Prostate gland (tissue), 2 donors: ENCODE measurements around the gene PPFIA1. TPM values are rescaled to one million over a fixed set of nuclear protein-coding genes. Genes with fewer than 3 reads are reported as not detected.
"Not testable (repeated sequence)": the region's sequence is repeated elsewhere in the genome, so short reads cannot be mapped to it uniquely, and the experiment has no call there.

Experiments used
- DNase-seq: peaks from one replicate; pipeline ENCODE4 v3.0.0-alpha.2; 2019; ENCODE audit warnings: low spot score
- H3K27ac ChIP-seq, 2 donors: fragments of 200-600 bp; sonication (generic); 2 replicates each; pipeline ENCODE4 v1.5.1; 2017 to 2019
- H3K27me3 ChIP-seq: fragments of 200-600 bp; sonication (generic); replicated peaks from 2 replicates; pipeline ENCODE4 v1.5.1; 2019; ENCODE audit not compliant: insufficient read depth
- H3K36me3 ChIP-seq, 2 donors: fragments of 200-600 bp; sonication (generic); 1 replicate in 1 of 2; 2 replicates in 1 of 2; pipeline versions ENCODE4 v1.5.1 to v1.8.1; 2017 to 2019
- H3K4me1 ChIP-seq: fragments of 200-600 bp; sonication (generic); replicated peaks from 2 replicates; pipeline ENCODE4 v1.5.1; 2019
- H3K4me3 ChIP-seq, 2 donors: fragments of 200-600 bp; sonication (generic); 2 replicates each; pipeline ENCODE4 v1.5.1; 2017 to 2019
- H3K9me3 ChIP-seq: fragments of 200-600 bp; sonication (generic); 2 replicates; pipeline ENCODE4 v1.5.1; 2017
- CTCF ChIP-seq, 4 experiments: fragments of 200-600 bp in 2 of 4; fragments of 450-650 bp in 2 of 4; sonication (generic) in 2 of 4; IDR thresholded peaks; 1 replicate in 3 of 4; 2 replicates in 1 of 4; pipeline ENCODE4 v1.5.1; 2016 to 2019; ENCODE audit warnings: antibody characterized with exemption in 4 of 4, mild to moderate bottlenecking in 2 of 4, moderate library complexity in 2 of 4
- POLR2A ChIP-seq: fragments of 450-650 bp; IDR thresholded peaks from one replicate; pipeline ENCODE4 v1.6.1; 2016; ENCODE audit warnings: antibody characterized with exemption, mild to moderate bottlenecking
- POLR2AphosphoS5 ChIP-seq: sonication (generic); formaldehyde crosslinking; IDR thresholded peaks from one replicate; pipeline ENCODE4 v1.6.1; 2017; ENCODE audit warnings: antibody characterized with exemption
- WGBS: methylation state at CpG from one replicate; pipeline ENCODE4 v1.1.5; 2018; 5-methylcytosine and 5-hydroxymethylcytosine counted together
- intact Hi-C: fragments of 100-400 bp; cut with DNase I; formaldehyde crosslinking; loops from one replicate; pipeline ENCODE4 v1.14.2; 2022
- total RNA-seq, 2 donors: library from RNA; depleted of rRNA; stranded (reverse); fragments of >200 nt; gene quantifications; one replicate each; pipeline ENCODE4 v1.1.0, GENCODE V29; 2016

The PPFIA1 gene
- total RNA-seq, 2 donors from 2014 or later = 29.1 to 61.8 TPM

- intact Hi-C loops = no loop called here
Observed at GRCh38 chr11:70288721-70289120, 18.2 kb downstream of the PPFIA1 start.

GRCh38 chr11:70289582-70289981 is 19.1 kb downstream of the PPFIA1 start:
- intact Hi-C loops = no loop called here
- no peaks in the 10 kb centered on the region for H3K9me3 ChIP-seq
- no peak overlapping the region for H3K4me3 ChIP-seq
- WGBS = 94% methylated on average over 4 of the region's 4 CpGs
- H3K36me3 ChIP-seq = peaks cover 0 to 4% of the 10 kb centered on the region in 2 donors
- H3K27me3 ChIP-seq = no peaks in the 10 kb centered on the region
- no peaks in the 10 kb centered on the region for H3K4me1 ChIP-seq
- no peak overlapping the region for H3K27ac ChIP-seq
- TF ChIP-seq POLR2A (no peak), CTCF (IDR thresholded peaks at IDR 0.05) (no peak), POLR2AphosphoS5 (no peak)
- no peak for DNase-seq

More at GRCh38 chr11:70288721-70289120, 18.2 kb downstream of the PPFIA1 start:
- Histone ChIP-seq H3K36me3 (peaks cover 0 to 4% of the 10 kb centered on the region in 2 donors), H3K27ac (no peak overlapping the region), H3K9me3 (no peaks in the 10 kb centered on the region), H3K4me1 (no peaks in the 10 kb centered on the region), H3K27me3 (no peaks in the 10 kb centered on the region), H3K4me3 (no peak overlapping the region)
- DNase-seq = no peak
- 82% methylated on average over 6 of the region's 6 CpGs for WGBS
- TF ChIP-seq POLR2AphosphoS5 = no peak

GRCh38 chr11:70290361-70291065 is 20.0 kb downstream of the PPFIA1 start:
- TF ChIP-seq CTCF (IDR thresholded peaks at IDR 0.05) (no peak), POLR2A (no peak), POLR2AphosphoS5 (no peak)
- H3K27me3 ChIP-seq = no peaks in the 10 kb centered on the region
- WGBS = 60% methylated on average over 7 of the region's 7 CpGs
- intact Hi-C loops = no loop called here
- H3K9me3 ChIP-seq = no peaks in the 10 kb centered on the region
- H3K27ac ChIP-seq = no peak overlapping the region
- H3K36me3 ChIP-seq = peaks cover 0 to 4% of the 10 kb centered on the region in 2 donors
- DNase-seq = no peak
- no peak overlapping the region for H3K4me3 ChIP-seq
- no peaks in the 10 kb centered on the region for H3K4me1 ChIP-seq

- Histone ChIP-seq H3K36me3 (no peaks in the 10 kb centered on the region), H3K27me3 (no peaks in the 10 kb centered on the region), H3K4me1 (no peaks in the 10 kb centered on the region), H3K4me3 (no peak overlapping the region), H3K27ac (no peak overlapping the region), H3K9me3 (no peaks in the 10 kb centered on the region)
- TF ChIP-seq POLR2AphosphoS5 (no peak), CTCF (IDR thresholded peaks at IDR 0.05) (no peak), POLR2A (no peak)
- DNase-seq = no peak
- 77% methylated on average over 8 of the region's 8 CpGs for WGBS
- intact Hi-C loops = no loop called here
Observed at GRCh38 chr11:70292166-70292565, 21.7 kb downstream of the PPFIA1 start.

GRCh38 chr11:70292863-70293262 is 22.4 kb downstream of the PPFIA1 start:
- Histone ChIP-seq H3K36me3 (no peaks in the 10 kb centered on the region), H3K4me3 (no peak overlapping the region), H3K27me3 (no peaks in the 10 kb centered on the region), H3K9me3 (no peaks in the 10 kb centered on the region), H3K27ac (no peak overlapping the region), H3K4me1 (no peaks in the 10 kb centered on the region)
- TF ChIP-seq POLR2A (no peak), CTCF (IDR thresholded peaks at IDR 0.05) (no peak), POLR2AphosphoS5 (no peak)
- WGBS = 79% methylated on average over 6 of the region's 6 CpGs
- DNase-seq = no peak
- intact Hi-C loops = no loop called here

GRCh38 chr11:70295166-70295565 is 24.7 kb downstream of the PPFIA1 start:
- H3K4me3 ChIP-seq, H3K4me1 ChIP-seq, H3K27me3 ChIP-seq, intact Hi-C loops, H3K9me3 ChIP-seq, H3K36me3 ChIP-seq, H3K27ac ChIP-seq, DNase-seq: not testable (repeated sequence)
- no CpG with 5 or more reads among the region's 29 CpGs for WGBS
